Naive thymus-derived CD4-positive, alpha-beta T cell (primary cell): ENCODE measurements around the gene CHMP4B. TPM values are rescaled to one million over a fixed set of nuclear protein-coding genes. Genes with fewer than 3 reads are reported as not detected.

Source experiments
- ATAC-seq: fragments of 150-1000 bp; cut with Tn5 transposase; 2 replicates; pipeline ENCODE4 v1.10.0; 2021; ENCODE audit warnings: mild to moderate bottlenecking, moderate library complexity
- CTCF ChIA-PET: fragments of 350-600 bp; sonication (Branson Sonifier 250); formaldehyde crosslinking; loops from one replicate; lab custom pipeline; 2021; ENCODE audit warnings: antibody characterized with exemption; lab: Charles Lee
- POLR2A ChIA-PET: fragments of 350-600 bp; sonication (Branson Sonifier 250); formaldehyde crosslinking; loops from one replicate; lab custom pipeline; 2021; ENCODE audit warnings: antibody characterized with exemption, inconsistent platforms; lab: Charles Lee
- DNase-seq, 9 donors: peaks; one replicate each; pipeline versions ENCODE4 v3.0.0 to v3.0.0-alpha.2; 2020 to 2022; ENCODE audit warnings: mixed read lengths in 1 of 9
- H3K27ac ChIP-seq: one replicate; pipeline ENCODE4 v1.7.0; 2013; ENCODE audit warnings: mild to moderate bottlenecking, low read depth, low read length, moderate library complexity
- H3K27me3 ChIP-seq, 2 donors: one replicate each; pipeline ENCODE4 v1.7.0; 2013; ENCODE audit warnings: low read length in 2 of 2, mild to moderate bottlenecking in 2 of 2, moderate library complexity in 2 of 2; ENCODE audit not compliant: control insufficient read depth in 2 of 2, insufficient read depth in 2 of 2
- H3K36me3 ChIP-seq, 3 experiments: 1 replicate in 2 of 3; 2 replicates in 1 of 3; pipeline ENCODE4 v1.7.0; 2013; ENCODE audit warnings: low read length in 3 of 3, mild to moderate bottlenecking in 3 of 3, moderate library complexity in 1 of 3; ENCODE audit not compliant: insufficient read depth in 3 of 3, control insufficient read depth in 2 of 3
- H3K4me1 ChIP-seq, 2 donors: one replicate each; pipeline ENCODE4 v1.7.0; 2013; ENCODE audit warnings: low read length in 2 of 2, mild to moderate bottlenecking in 2 of 2, moderate library complexity in 1 of 2; ENCODE audit not compliant: control insufficient read depth in 2 of 2, insufficient read depth in 2 of 2
- H3K4me3 ChIP-seq: 2 replicates; pipeline ENCODE4 v1.7.0; 2013; ENCODE audit warnings: mild to moderate bottlenecking, low read length
- H3K9me3 ChIP-seq, 3 experiments: 1 replicate in 2 of 3; 2 replicates in 1 of 3; pipeline ENCODE4 v1.7.0; 2013; ENCODE audit warnings: low read length in 3 of 3; ENCODE audit not compliant: control insufficient read depth in 2 of 3
- H3K27ac Mint-ChIP-seq, 9 donors: one replicate each; pipeline ENCODE4 v1.8.0; 2020 to 2022; ENCODE audit warnings: mixed read lengths in 9 of 9, mild to moderate bottlenecking in 8 of 9, moderate library complexity in 5 of 9, inconsistent platforms in 2 of 9
- H3K27me3 Mint-ChIP-seq, 5 donors: one replicate each; pipeline ENCODE4 v1.8.0; 2021 to 2022; ENCODE audit warnings: mixed read lengths in 5 of 5, mild to moderate bottlenecking in 1 of 5
- H3K36me3 Mint-ChIP-seq, 5 donors: one replicate each; pipeline ENCODE4 v1.8.0; 2020 to 2022; ENCODE audit warnings: mixed read lengths in 5 of 5, mild to moderate bottlenecking in 3 of 5, inconsistent platforms in 1 of 5
- H3K4me1 Mint-ChIP-seq, 7 donors: one replicate each; pipeline ENCODE4 v1.8.0; 2020 to 2022; ENCODE audit warnings: mixed read lengths in 7 of 7, mild to moderate bottlenecking in 3 of 7, inconsistent platforms in 1 of 7
- H3K4me3 Mint-ChIP-seq, 10 donors: one replicate each; pipeline ENCODE4 v1.8.0; 2020 to 2022; ENCODE audit warnings: mild to moderate bottlenecking in 10 of 10, mixed read lengths in 10 of 10, moderate library complexity in 6 of 10, inconsistent platforms in 2 of 10
- H3K9me3 Mint-ChIP-seq, 11 donors: one replicate each; pipeline ENCODE4 v1.8.0; 2020 to 2022; ENCODE audit warnings: mixed read lengths in 11 of 11, mild to moderate bottlenecking in 4 of 11, inconsistent platforms in 1 of 11, moderate library complexity in 1 of 11
- intact Hi-C, 2 donors: fragments of 100-400 bp; cut with micrococcal nuclease; formaldehyde crosslinking; loops; one replicate each; pipeline ENCODE4 v1.15.1; 2023
- polyA plus RNA-seq, 2 donors: library from polyadenylated mRNA; unstranded; fragments of 300-500 nt; fragmentation: Illumina TruSeq; gene quantifications; one replicate each; pipeline ENCODE4 v1.2.3, GENCODE V29; 2021
- total RNA-seq, 6 experiments: library from RNA in 5 of 6; stranded (reverse) in 5 of 6; gene quantifications; 1 replicate in 5 of 6; 2 replicates in 1 of 6; pipeline ENCODE4 v1.2.3 and lab custom pipeline; 2021 to 2026

CHMP4B gene
- total and polyA plus RNA-seq, 7 experiments from 2014 or later, result 4.9 to 80.8 (median 54.1) TPM

- Histone ChIP-seq H3K36me3 (no peaks in the 10 kb centered on the region), H3K9me3 (no peaks in the 10 kb centered on the region), H3K27me3 (no peaks in the 10 kb centered on the region), H3K4me1 (peaks cover 0 to 4% of the 10 kb centered on the region in 2 donors), H3K27ac (no peak overlapping the region), H3K4me3 (no peak overlapping the region)
- ChIA-PET CTCF (no interaction called here), POLR2A (no interaction called here)
- H3K27ac Mint-ChIP-seq, result no peak overlapping the region
- H3K36me3 Mint-ChIP-seq, result no peaks in the 10 kb centered on the region
- no peak overlapping the region for H3K4me3 Mint-ChIP-seq
- ATAC-seq (no peak), DNase-seq (no peak)
- peaks cover 0 to 8% (median 5%) of the 10 kb centered on the region in 7 donors for H3K4me1 Mint-ChIP-seq
- intact Hi-C loops, result no loop called here
- no peaks in the 10 kb centered on the region for H3K9me3 Mint-ChIP-seq
- H3K27me3 Mint-ChIP-seq, result peaks cover 0 to 11% (median 0%) of the 10 kb centered on the region in 5 donors
These were observed 54.7 kb downstream of the CHMP4B start for GRCh38 chr20:33865761-33866370.

GRCh38 chr20:33866398-33867100 lies 55.4 kb downstream of the CHMP4B start:
- peaks cover 0 to 4% of the 10 kb centered on the region in 2 donors for H3K4me1 ChIP-seq
- H3K9me3 ChIP-seq, result no peaks in the 10 kb centered on the region
- H3K27me3 ChIP-seq, result no peaks in the 10 kb centered on the region
- H3K4me3 ChIP-seq, result no peak overlapping the region
- peak overlapping the region in 1 of 9 donors; percentile 20 for H3K27ac Mint-ChIP-seq
- H3K4me3 Mint-ChIP-seq, result no peak overlapping the region
- no peaks in the 10 kb centered on the region for H3K36me3 ChIP-seq
- ATAC-seq (no peak), DNase-seq (no peak)
- no peaks in the 10 kb centered on the region for H3K36me3 Mint-ChIP-seq
- peaks cover 0 to 11% (median 0%) of the 10 kb centered on the region in 5 donors for H3K27me3 Mint-ChIP-seq
- H3K9me3 Mint-ChIP-seq, result no peaks in the 10 kb centered on the region
- H3K4me1 Mint-ChIP-seq, result peaks cover 0 to 5% (median 3%) of the 10 kb centered on the region in 7 donors
- POLR2A ChIA-PET, result no interaction called here
- CTCF ChIA-PET, result no interaction called here
- no peak overlapping the region for H3K27ac ChIP-seq
- intact Hi-C loops, result no loop called here

- Histone ChIP-seq H3K9me3 (no peaks in the 10 kb centered on the region), H3K27ac (no peak overlapping the region), H3K4me3 (no peak overlapping the region), H3K4me1 (no peaks in the 10 kb centered on the region), H3K27me3 (no peaks in the 10 kb centered on the region), H3K36me3 (no peaks in the 10 kb centered on the region)
- ChIA-PET CTCF (interaction anchor here (0.5 kb wide), 1 partner anchor 201 kb away, joined by 3 read pairs; no protein-coding TSS in a partner anchor), POLR2A (no interaction called here)
- ATAC-seq (no peak), DNase-seq (no peak)
- no peak overlapping the region for H3K4me3 Mint-ChIP-seq
- H3K9me3 Mint-ChIP-seq, result no peaks in the 10 kb centered on the region
- no peak overlapping the region for H3K27ac Mint-ChIP-seq
- peaks cover 0 to 5% (median under 1%) of the 10 kb centered on the region in 7 donors for H3K4me1 Mint-ChIP-seq
- no peaks in the 10 kb centered on the region for H3K36me3 Mint-ChIP-seq
- intact Hi-C loops, result no loop called here
- peaks cover 0 to 11% (median 0%) of the 10 kb centered on the region in 5 donors for H3K27me3 Mint-ChIP-seq
These were observed 56.9 kb downstream of the CHMP4B start for GRCh38 chr20:33868042-33868441.

- Mint-ChIP-seq H3K36me3 (no peaks in the 10 kb centered on the region), H3K9me3 (no peaks in the 10 kb centered on the region), H3K4me3 (no peak overlapping the region), H3K4me1 (peaks cover 0 to 5% (median 0%) of the 10 kb centered on the region in 7 donors), H3K27ac (no peak overlapping the region), H3K27me3 (peaks cover 0 to 11% (median 0%) of the 10 kb centered on the region in 5 donors)
- no peaks in the 10 kb centered on the region for H3K36me3 ChIP-seq
- H3K4me3 ChIP-seq, result no peak overlapping the region
- no peak overlapping the region for H3K27ac ChIP-seq
- intact Hi-C loops, result no loop called here
- POLR2A ChIA-PET, result no interaction called here
- H3K27me3 ChIP-seq, result no peaks in the 10 kb centered on the region
- no peaks in the 10 kb centered on the region for H3K4me1 ChIP-seq
- no peak for DNase-seq
- CTCF ChIA-PET, result interaction anchor here (0.5 kb wide), 1 partner anchor 201 kb away, joined by 3 read pairs; no protein-coding TSS in a partner anchor
- no peak for ATAC-seq
- no peaks in the 10 kb centered on the region for H3K9me3 ChIP-seq
These were observed 57.4 kb downstream of the CHMP4B start for GRCh38 chr20:33868595-33868994.

- intact Hi-C loops, result no loop called here
- no peak overlapping the region for H3K4me3 Mint-ChIP-seq
- H3K9me3 Mint-ChIP-seq, result no peaks in the 10 kb centered on the region
- no peaks in the 10 kb centered on the region for H3K36me3 Mint-ChIP-seq
- peaks cover 0 to 11% (median 0%) of the 10 kb centered on the region in 5 donors for H3K27me3 Mint-ChIP-seq
- peaks cover 0 to 2% (median 0%) of the 10 kb centered on the region in 7 donors for H3K4me1 Mint-ChIP-seq
- Histone ChIP-seq H3K36me3 (no peaks in the 10 kb centered on the region), H3K4me3 (no peak overlapping the region), H3K27ac (no peak overlapping the region), H3K4me1 (no peaks in the 10 kb centered on the region), H3K9me3 (no peaks in the 10 kb centered on the region), H3K27me3 (no peaks in the 10 kb centered on the region)
- DNase-seq (no peak), ATAC-seq (no peak)
- no peak overlapping the region for H3K27ac Mint-ChIP-seq
- CTCF ChIA-PET, result no interaction called here
- POLR2A ChIA-PET, result no interaction called here
These were observed 58.1 kb downstream of the CHMP4B start for GRCh38 chr20:33869283-33869682.

GRCh38 chr20:33871362-33871761 lies 60.2 kb downstream of the CHMP4B start:
- no peaks in the 10 kb centered on the region for H3K4me1 ChIP-seq
- Mint-ChIP-seq H3K9me3 (no peaks in the 10 kb centered on the region), H3K4me3 (no peak overlapping the region), H3K4me1 (peaks cover 0 to 1% (median 0%) of the 10 kb centered on the region in 7 donors), H3K36me3 (no peaks in the 10 kb centered on the region), H3K27ac (no peak overlapping the region), H3K27me3 (peaks cover 0 to 11% (median 0%) of the 10 kb centered on the region in 5 donors)
- CTCF ChIA-PET, result no interaction called here
- H3K9me3 ChIP-seq, result no peaks in the 10 kb centered on the region
- intact Hi-C loops, result no loop called here
- no peaks in the 10 kb centered on the region for H3K36me3 ChIP-seq
- H3K27ac ChIP-seq, result no peak overlapping the region
- no peak overlapping the region for H3K4me3 ChIP-seq
- POLR2A ChIA-PET, result no interaction called here
- DNase-seq (no peak), ATAC-seq (no peak)
- H3K27me3 ChIP-seq, result no peaks in the 10 kb centered on the region
